ENCODE results near the gene RBM15. TPM values are rescaled to one million over a fixed set of nuclear protein-coding genes. Genes with fewer than 3 reads are reported as not detected.

Gene RBM15, protein sequence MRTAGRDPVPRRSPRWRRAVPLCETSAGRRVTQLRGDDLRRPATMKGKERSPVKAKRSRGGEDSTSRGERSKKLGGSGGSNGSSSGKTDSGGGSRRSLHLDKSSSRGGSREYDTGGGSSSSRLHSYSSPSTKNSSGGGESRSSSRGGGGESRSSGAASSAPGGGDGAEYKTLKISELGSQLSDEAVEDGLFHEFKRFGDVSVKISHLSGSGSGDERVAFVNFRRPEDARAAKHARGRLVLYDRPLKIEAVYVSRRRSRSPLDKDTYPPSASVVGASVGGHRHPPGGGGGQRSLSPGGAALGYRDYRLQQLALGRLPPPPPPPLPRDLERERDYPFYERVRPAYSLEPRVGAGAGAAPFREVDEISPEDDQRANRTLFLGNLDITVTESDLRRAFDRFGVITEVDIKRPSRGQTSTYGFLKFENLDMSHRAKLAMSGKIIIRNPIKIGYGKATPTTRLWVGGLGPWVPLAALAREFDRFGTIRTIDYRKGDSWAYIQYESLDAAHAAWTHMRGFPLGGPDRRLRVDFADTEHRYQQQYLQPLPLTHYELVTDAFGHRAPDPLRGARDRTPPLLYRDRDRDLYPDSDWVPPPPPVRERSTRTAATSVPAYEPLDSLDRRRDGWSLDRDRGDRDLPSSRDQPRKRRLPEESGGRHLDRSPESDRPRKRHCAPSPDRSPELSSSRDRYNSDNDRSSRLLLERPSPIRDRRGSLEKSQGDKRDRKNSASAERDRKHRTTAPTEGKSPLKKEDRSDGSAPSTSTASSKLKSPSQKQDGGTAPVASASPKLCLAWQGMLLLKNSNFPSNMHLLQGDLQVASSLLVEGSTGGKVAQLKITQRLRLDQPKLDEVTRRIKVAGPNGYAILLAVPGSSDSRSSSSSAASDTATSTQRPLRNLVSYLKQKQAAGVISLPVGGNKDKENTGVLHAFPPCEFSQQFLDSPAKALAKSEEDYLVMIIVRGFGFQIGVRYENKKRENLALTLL
- 10 to 100 TPM; 36.7 to 63.7 (median 45.6) TPM for total RNA-seq
- polyA plus RNA-seq, result 1 to 10 TPM; 3.6 to 8.0 (median 4.1) TPM
- long read RNA-seq, donor 1, transcript RBM15-203 (1 exons, 3,368 nt), result major isoform, 12 of 13 reads
- long read RNA-seq, donor 1, partial matches to known transcripts, result 0 of 13 reads
- long read RNA-seq, donor 1, other reads (novel, unspliced or antisense), result 0 of 13 reads
- long read RNA-seq, donor 2, partial matches to known transcripts, result 0 of 1 reads
- long read RNA-seq, donor 2, other reads (novel, unspliced or antisense), result 0 of 1 reads

DNA sequence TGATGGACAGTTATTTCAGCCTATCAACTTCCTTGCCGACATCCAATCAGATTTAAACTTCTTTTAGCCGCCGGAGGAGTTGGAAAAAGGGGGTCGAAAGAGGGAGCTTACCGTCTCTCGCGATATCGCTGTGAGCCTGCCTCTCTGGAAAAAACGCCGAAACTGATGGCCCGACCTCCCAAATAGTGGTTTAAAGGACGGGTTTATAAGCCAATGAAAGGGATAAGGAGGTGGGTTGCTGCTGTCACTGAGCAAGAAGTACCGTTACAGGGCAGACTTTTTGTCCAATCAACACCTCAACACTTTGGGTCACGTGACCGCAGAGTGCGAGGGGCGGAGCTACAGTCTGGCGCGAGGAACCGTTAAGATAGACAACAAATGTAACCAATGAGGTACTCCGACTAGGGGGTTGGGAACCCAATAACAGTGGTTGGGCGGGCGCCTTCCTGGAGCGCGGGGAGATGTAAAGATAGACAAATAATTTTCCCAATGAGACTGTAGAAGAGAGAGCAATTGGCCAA is at the start of gene RBM15:
RBM15 (plus strand) TSS at position 492 of the 521 bp plus-strand sequence; CDS start at position 521, 29 bp downstream.
- H3K9me3 ChIP-seq, result no peaks in the 10 kb centered on the region
- WGBS, 5 donors, result 0 to 1% (median 0%) methylated on average over 25 of the region's 25 CpGs
- H3K27me3 ChIP-seq (replicated peaks in 1 of 7), result no peaks in the 10 kb centered on the region
- peaks cover 0 to 36% (median 18%) of the 10 kb centered on the region in 6 donors for H3K36me3 ChIP-seq
- intact Hi-C loops (cut with DNase I; ENCODE audit: low total_unique reads), result loop anchor here (5.0 kb wide), 1 partner anchor 68 kb away; the partner anchor contains the start of gene LAMTOR5
- peak within 1 kb of the TSS; percentile 97 to 100 (median 98) for H3K27ac ChIP-seq
- peaks cover 47 to 60% (median 50%) of the 10 kb centered on the region in 6 donors for H3K4me1 ChIP-seq
- TF ChIP-seq CTCF (IDR thresholded peaks at IDR 0.05 in 8 of 11, conservative IDR thresholded peaks at IDR 0.05 in 3 of 11) (no peak), POLR2A (IDR thresholded peaks at IDR 0.05) (no peak), POLR2AphosphoS5 (IDR thresholded peaks at IDR 0.05) (no peak)
- DNase-seq, result peak; percentile 98
- peak within 1 kb of the TSS; percentile 72 to 99 (median 98) for H3K4me3 ChIP-seq

- H3K27ac ChIP-seq, result peak overlapping the region in 7 of 8 donors; percentile 1 to 77 (median 29)
- H3K36me3 ChIP-seq, result no peaks in the 10 kb centered on the region
- no peak for DNase-seq
- WGBS, 5 donors, result 53 to 64% (median 56%) methylated on average over 6 to 7 of the region's 7 CpGs
- no peaks in the 10 kb centered on the region for H3K9me3 ChIP-seq
- intact Hi-C loops (cut with DNase I; ENCODE audit: low total_unique reads), result no loop called here
- H3K27me3 ChIP-seq (replicated peaks in 1 of 7), result no peaks in the 10 kb centered on the region
- H3K4me3 ChIP-seq, result no peak overlapping the region
- H3K4me1 ChIP-seq, result peaks cover 0 to 42% (median 0%) of the 10 kb centered on the region in 6 donors
- TF ChIP-seq CTCF (IDR thresholded peaks at IDR 0.05 in 8 of 11, conservative IDR thresholded peaks at IDR 0.05 in 3 of 11) (no peak), POLR2AphosphoS5 (IDR thresholded peaks at IDR 0.05) (no peak), POLR2A (IDR thresholded peaks at IDR 0.05) (no peak)
These were observed 47.7 kb upstream of the RBM15 start for GRCh38 chr1:110291241-110292030.

GRCh38 chr1:110292031-110292741 is 47.0 kb upstream of the RBM15 start:
- intact Hi-C loops (cut with DNase I; ENCODE audit: low total_unique reads), result no loop called here
- no peaks in the 10 kb centered on the region for H3K9me3 ChIP-seq
- no peak for DNase-seq
- TF ChIP-seq POLR2A (IDR thresholded peaks at IDR 0.05) (no peak), POLR2AphosphoS5 (IDR thresholded peaks at IDR 0.05) (no peak), CTCF (IDR thresholded peaks at IDR 0.05 in 8 of 11, conservative IDR thresholded peaks at IDR 0.05 in 3 of 11) (no peak)
- H3K27ac ChIP-seq, result peak overlapping the region in 5 of 8 donors; percentile 18 to 77 (median 58)
- WGBS, 5 donors, result 80 to 87% (median 84%) methylated on average over 7 of the region's 7 CpGs
- no peaks in the 10 kb centered on the region for H3K27me3 ChIP-seq (replicated peaks in 1 of 7)
- no peaks in the 10 kb centered on the region for H3K36me3 ChIP-seq
- peaks cover 0 to 42% (median 0%) of the 10 kb centered on the region in 6 donors for H3K4me1 ChIP-seq
- no peak overlapping the region for H3K4me3 ChIP-seq

Data from spleen (tissue), 13 donors.